ENCODE measurements around the gene RYR2. TPM values are rescaled to one million over a fixed set of nuclear protein-coding genes. Genes with fewer than 3 reads are reported as not detected.

The RYR2 gene
- total and polyA plus RNA-seq, 9 of the 15 experiments (the other 6 are each of a cell fraction or from before 2014, with no cell fraction given): 0.03 to 0.42 (median 0.14) TPM

DNA sequence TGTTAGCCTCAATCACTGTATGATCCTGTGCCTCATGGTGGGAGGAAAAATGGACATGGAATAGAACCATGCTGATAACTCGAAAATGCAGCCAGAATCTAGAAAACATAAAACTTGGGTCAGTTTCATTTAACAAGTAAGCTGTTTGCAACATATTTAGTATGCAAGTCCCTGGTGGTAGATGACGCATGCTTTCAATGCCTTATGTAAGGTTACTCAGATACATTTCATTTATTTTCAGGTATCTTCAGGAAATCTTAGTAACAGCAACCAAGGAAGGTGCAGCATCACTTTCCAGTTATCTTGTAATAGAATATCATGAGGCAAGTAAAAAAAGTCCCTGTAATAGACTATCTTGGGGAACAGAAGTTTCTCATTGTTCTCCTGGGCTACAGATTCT, 92.9 kb downstream of the RYR2 start:
- in situ Hi-C loops (cut with MboI): loop anchor here (5.0 kb wide), 1 partner anchor 43 kb away; no protein-coding TSS in a partner anchor
- H3K36me3 ChIP-seq (ENCODE audit: control insufficient read depth, insufficient read depth, low read length): no peaks in the 10 kb centered on the region

More for the DNA sequence above, 92.9 kb downstream of the RYR2 start:
- TF ChIP-seq C11orf30 (IDR thresholded peaks at IDR 0.05; ENCODE audit: low read depth) (no peak), RAD51 (IDR thresholded peaks at IDR 0.05; ENCODE audit: borderline replicate concordance, low read depth) (no peak), SIN3B (IDR thresholded peaks at IDR 0.05; ENCODE audit: low read depth) (no peak), PRMT5 (CRISPR knock-in tag; IDR thresholded peaks at IDR 0.05) (no peak), ZNF57 (CRISPR knock-in tag; IDR thresholded peaks at IDR 0.05) (no peak), SUPT5H (IDR thresholded peaks at IDR 0.05) (no peak), ELF2 (CRISPR knock-in tag; IDR thresholded peaks at IDR 0.05) (no peak), KAT7 (CRISPR knock-in tag; IDR thresholded peaks at IDR 0.05; ENCODE audit: borderline replicate concordance) (no peak)
- TF ChIP-seq, protein P1, sequence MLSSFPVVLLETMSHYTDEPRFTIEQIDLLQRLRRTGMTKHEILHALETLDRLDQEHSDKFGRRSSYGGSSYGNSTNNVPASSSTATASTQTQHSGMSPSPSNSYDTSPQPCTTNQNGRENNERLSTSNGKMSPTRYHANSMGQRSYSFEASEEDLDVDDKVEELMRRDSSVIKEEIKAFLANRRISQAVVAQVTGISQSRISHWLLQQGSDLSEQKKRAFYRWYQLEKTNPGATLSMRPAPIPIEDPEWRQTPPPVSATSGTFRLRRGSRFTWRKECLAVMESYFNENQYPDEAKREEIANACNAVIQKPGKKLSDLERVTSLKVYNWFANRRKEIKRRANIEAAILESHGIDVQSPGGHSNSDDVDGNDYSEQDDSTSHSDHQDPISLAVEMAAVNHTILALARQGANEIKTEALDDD (IDR thresholded peaks at IDR 0.05): no peak
- TF ChIP-seq, protein P2, sequence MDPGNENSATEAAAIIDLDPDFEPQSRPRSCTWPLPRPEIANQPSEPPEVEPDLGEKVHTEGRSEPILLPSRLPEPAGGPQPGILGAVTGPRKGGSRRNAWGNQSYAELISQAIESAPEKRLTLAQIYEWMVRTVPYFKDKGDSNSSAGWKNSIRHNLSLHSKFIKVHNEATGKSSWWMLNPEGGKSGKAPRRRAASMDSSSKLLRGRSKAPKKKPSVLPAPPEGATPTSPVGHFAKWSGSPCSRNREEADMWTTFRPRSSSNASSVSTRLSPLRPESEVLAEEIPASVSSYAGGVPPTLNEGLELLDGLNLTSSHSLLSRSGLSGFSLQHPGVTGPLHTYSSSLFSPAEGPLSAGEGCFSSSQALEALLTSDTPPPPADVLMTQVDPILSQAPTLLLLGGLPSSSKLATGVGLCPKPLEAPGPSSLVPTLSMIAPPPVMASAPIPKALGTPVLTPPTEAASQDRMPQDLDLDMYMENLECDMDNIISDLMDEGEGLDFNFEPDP (CRISPR knock-in tag; IDR thresholded peaks at IDR 0.05): no peak
- TF ChIP-seq, protein P3, sequence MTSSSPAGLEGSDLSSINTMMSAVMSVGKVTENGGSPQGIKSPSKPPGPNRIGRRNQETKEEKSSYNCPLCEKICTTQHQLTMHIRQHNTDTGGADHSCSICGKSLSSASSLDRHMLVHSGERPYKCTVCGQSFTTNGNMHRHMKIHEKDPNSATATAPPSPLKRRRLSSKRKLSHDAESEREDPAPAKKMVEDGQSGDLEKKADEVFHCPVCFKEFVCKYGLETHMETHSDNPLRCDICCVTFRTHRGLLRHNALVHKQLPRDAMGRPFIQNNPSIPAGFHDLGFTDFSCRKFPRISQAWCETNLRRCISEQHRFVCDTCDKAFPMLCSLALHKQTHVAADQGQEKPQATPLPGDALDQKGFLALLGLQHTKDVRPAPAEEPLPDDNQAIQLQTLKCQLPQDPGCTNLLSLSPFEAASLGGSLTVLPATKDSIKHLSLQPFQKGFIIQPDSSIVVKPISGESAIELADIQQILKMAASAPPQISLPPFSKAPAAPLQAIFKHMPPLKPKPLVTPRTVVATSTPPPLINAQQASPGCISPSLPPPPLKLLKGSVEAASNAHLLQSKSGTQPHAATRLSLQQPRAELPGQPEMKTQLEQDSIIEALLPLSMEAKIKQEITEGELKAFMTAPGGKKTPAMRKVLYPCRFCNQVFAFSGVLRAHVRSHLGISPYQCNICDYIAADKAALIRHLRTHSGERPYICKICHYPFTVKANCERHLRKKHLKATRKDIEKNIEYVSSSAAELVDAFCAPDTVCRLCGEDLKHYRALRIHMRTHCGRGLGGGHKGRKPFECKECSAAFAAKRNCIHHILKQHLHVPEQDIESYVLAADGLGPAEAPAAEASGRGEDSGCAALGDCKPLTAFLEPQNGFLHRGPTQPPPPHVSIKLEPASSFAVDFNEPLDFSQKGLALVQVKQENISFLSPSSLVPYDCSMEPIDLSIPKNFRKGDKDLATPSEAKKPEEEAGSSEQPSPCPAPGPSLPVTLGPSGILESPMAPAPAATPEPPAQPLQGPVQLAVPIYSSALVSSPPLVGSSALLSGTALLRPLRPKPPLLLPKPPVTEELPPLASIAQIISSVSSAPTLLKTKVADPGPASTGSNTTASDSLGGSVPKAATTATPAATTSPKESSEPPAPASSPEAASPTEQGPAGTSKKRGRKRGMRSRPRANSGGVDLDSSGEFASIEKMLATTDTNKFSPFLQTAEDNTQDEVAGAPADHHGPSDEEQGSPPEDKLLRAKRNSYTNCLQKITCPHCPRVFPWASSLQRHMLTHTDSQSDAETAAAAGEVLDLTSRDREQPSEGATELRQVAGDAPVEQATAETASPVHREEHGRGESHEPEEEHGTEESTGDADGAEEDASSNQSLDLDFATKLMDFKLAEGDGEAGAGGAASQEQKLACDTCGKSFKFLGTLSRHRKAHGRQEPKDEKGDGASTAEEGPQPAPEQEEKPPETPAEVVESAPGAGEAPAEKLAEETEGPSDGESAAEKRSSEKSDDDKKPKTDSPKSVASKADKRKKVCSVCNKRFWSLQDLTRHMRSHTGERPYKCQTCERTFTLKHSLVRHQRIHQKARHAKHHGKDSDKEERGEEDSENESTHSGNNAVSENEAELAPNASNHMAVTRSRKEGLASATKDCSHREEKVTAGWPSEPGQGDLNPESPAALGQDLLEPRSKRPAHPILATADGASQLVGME (CRISPR knock-in tag; IDR thresholded peaks at IDR 0.05): no peak
- Histone ChIP-seq H3K9me3 (replicated peaks; ENCODE audit: control insufficient read depth, insufficient read depth, low read depth, low read length) (0 out of 2 replicates have a peak, but pooled peaks cover 3% of the 10 kb centered on the region), H3K9me1 (ENCODE audit: control insufficient read depth, insufficient read depth, low read length) (no peaks in the 10 kb centered on the region), H4K20me1 (replicated peaks; ENCODE audit: control insufficient read depth, insufficient read depth, low read length) (no peaks in the 10 kb centered on the region), H2AFZ (ENCODE audit: low read depth, low read length) (no peak overlapping the region), H3K27ac (ENCODE audit: extremely low read depth, low read depth, low read length) (no peak overlapping the region), H3K4me1 (replicated peaks in 1 of 2; ENCODE audit: control insufficient read depth in 2 of 2, insufficient read depth in 2 of 2, low read length in 2 of 2) (no peaks in the 10 kb centered on the region), H3K4me2 (ENCODE audit: insufficient read depth, low read length) (no peak overlapping the region), H3K79me2 (ENCODE audit: control insufficient read depth, insufficient read depth, low read length) (no peaks in the 10 kb centered on the region), H3K27me3 (ENCODE audit: control insufficient read depth in 2 of 2, insufficient read depth in 2 of 2, low read length in 2 of 2) (no peaks in the 10 kb centered on the region; a peak in 1 of 5 replicates), H3K9ac (ENCODE audit: insufficient read depth in 1 of 2, low read depth in 2 of 2, low read length in 2 of 2) (no peak overlapping the region), H3K4me3 (no peak overlapping the region)
- DNase-seq (ENCODE audit: extremely low read depth in 1 of 4, low spot score in 3 of 4) (no peak), FAIRE-seq (no peak), ATAC-seq (no peak)
- BruUV-seq (replicated peaks): no TSS peak
- WGBS (ENCODE audit: insufficient coverage, low coverage, missing lambda C conversion rate): 0% methylated on average over 2 of the region's 2 CpGs
- CTCF ChIA-PET (ENCODE audit: low intra/inter-chr PET ratio): no interaction called here
- POLR2A ChIA-PET: no interaction called here
- intact Hi-C loops (cut with micrococcal nuclease): no loop called here
